GM19099 (cell line): ENCODE results near the gene B3GALNT1.

ENCODE experiments used
- POLR2A ChIP-seq: IDR thresholded peaks from 3 replicates; pipeline ENCODE4 v1.6.1; 2011; ENCODE audit warnings: low read depth; ENCODE audit not compliant: insufficient read length; ENCODE audit errors: extremely low read depth

B3GALNT1 gene

GRCh38 chr3:161064413-161064812 is 40.7 kb downstream of the B3GALNT1 start:
- no peak for TF ChIP-seq POLR2A

- TF ChIP-seq POLR2A, result no peak
Observed at GRCh38 chr3:161054860-161055604, 50.1 kb downstream of the B3GALNT1 start.

- no peak for TF ChIP-seq POLR2A
Observed at GRCh38 chr3:161051856-161052255, 53.3 kb downstream of the B3GALNT1 start.

GRCh38 chr3:161050935-161051334 is 54.2 kb downstream of the B3GALNT1 start:
- TF ChIP-seq POLR2A, result no peak

GRCh38 chr3:161049683-161050248 is 55.4 kb downstream of the B3GALNT1 start:
- TF ChIP-seq POLR2A, result no peak

GRCh38 chr3:161043336-161044035 is 61.7 kb downstream of the B3GALNT1 start:
- no peak for TF ChIP-seq POLR2A

GRCh38 chr3:161042023-161042501 is 63.1 kb downstream of the B3GALNT1 start:
- TF ChIP-seq POLR2A, result no peak

- no peak for TF ChIP-seq POLR2A
Observed at GRCh38 chr3:161038725-161039124, 66.4 kb downstream of the B3GALNT1 start.

GRCh38 chr3:161035711-161036110 is 69.4 kb downstream of the B3GALNT1 start:
- TF ChIP-seq POLR2A, result no peak
